ENCODE measurements around the gene DNAH12. TPM values are rescaled to one million over a fixed set of nuclear protein-coding genes. Genes with fewer than 3 reads are reported as not detected.

The DNAH12 gene
- total and polyA plus RNA-seq, 10 of the 15 experiments (the other 5 are each of a cell fraction or from before 2014, with no cell fraction given): under 0.01 to 0.35 (median 0.08) TPM

DNA sequence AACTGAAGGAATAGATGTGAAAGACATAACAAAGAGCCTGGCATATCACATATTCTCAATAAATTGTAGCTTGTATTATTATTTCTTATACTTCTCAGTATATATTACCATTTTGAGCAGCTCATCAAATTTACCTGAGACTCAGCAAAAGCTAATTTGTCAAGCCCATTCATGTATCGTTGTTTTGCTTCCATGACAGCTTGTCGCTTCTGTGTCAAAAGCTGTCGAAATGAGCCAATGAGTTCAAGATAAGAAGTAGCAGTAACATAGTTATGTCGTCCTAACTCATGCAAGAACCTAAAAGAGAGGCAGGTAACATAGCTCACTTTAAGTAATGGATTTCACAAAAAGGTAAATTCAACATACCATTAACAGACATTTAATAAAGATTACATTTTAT lies 157.8 kb downstream of the DNAH12 start:
- CTCF ChIA-PET: interaction anchor here (0.7 to 3.0 kb wide), 2 partner anchors 12 to 121 kb away, joined by 3 to 18 read pairs; no protein-coding TSS in a partner anchor
- SMC1A ChIA-PET (ENCODE audit: uncharacterized antibody, unreplicated experiment): interaction anchor here (1.0 to 2.2 kb wide), 5 partner anchors 9 to 482 kb away, joined by 3 to 8 read pairs (median 4); no protein-coding TSS in a partner anchor

More for the DNA sequence above, 157.8 kb downstream of the DNAH12 start:
- BruUV-seq (replicated peaks): no TSS peak
- H3K27ac ChIP-seq (ENCODE audit: control insufficient read depth, insufficient read depth): no peak overlapping the region
- POLR2A ChIA-PET: interaction anchor here (0.5 kb wide), 2 partner anchors 174 to 1553 kb away, joined by 4 to 5 read pairs; no protein-coding TSS in a partner anchor
- no peaks in the 10 kb centered on the region for H3K4me1 ChIP-seq (ENCODE audit: control insufficient read depth, insufficient read depth, low read length)
- H3K9me3 ChIP-seq (replicated peaks; ENCODE audit: control insufficient read depth, insufficient read depth, low read length): no peaks in the 10 kb centered on the region
- H2AFZ ChIP-seq (ENCODE audit: control insufficient read depth, low read depth, low read length): no peak overlapping the region
- no peak for FAIRE-seq
- H3K36me3 ChIP-seq (ENCODE audit: control insufficient read depth in 2 of 2, insufficient read depth in 2 of 2, low read length in 1 of 2): no peaks in the 10 kb centered on the region
- H3K79me2 ChIP-seq (ENCODE audit: control insufficient read depth, insufficient read depth, low read length): no peaks in the 10 kb centered on the region
- no peak overlapping the region for H3K9ac ChIP-seq (ENCODE audit: control insufficient read depth, insufficient read depth, low read length)
- RAD21 ChIA-PET (ENCODE audit: unreplicated experiment): interaction anchor here (1.4 to 1.9 kb wide), 2 partner anchors 11 to 13 kb away, joined by 3 to 5 read pairs; no protein-coding TSS in a partner anchor
- H3K27me3 ChIP-seq (replicated peaks in 1 of 2; ENCODE audit: control insufficient read depth in 2 of 2, insufficient read depth in 2 of 2, low read length in 1 of 2): no peaks in the 10 kb centered on the region
- ATAC-seq: no peak
- intact Hi-C loops (cut with micrococcal nuclease; ENCODE audit: unreplicated experiment) (no loop called here), in situ Hi-C loops (cut with MboI) (no loop called here)
- DNase-seq (ENCODE audit: low read depth, low spot score): no peak
- H4K20me1 ChIP-seq (ENCODE audit: control insufficient read depth, insufficient read depth): no peaks in the 10 kb centered on the region
- no peak overlapping the region for H3K4me2 ChIP-seq (ENCODE audit: control insufficient read depth, insufficient read depth)
- TF ChIP-seq ZSCAN29 (IDR thresholded peaks at IDR 0.05): no peak
- TF ChIP-seq, protein P1, sequence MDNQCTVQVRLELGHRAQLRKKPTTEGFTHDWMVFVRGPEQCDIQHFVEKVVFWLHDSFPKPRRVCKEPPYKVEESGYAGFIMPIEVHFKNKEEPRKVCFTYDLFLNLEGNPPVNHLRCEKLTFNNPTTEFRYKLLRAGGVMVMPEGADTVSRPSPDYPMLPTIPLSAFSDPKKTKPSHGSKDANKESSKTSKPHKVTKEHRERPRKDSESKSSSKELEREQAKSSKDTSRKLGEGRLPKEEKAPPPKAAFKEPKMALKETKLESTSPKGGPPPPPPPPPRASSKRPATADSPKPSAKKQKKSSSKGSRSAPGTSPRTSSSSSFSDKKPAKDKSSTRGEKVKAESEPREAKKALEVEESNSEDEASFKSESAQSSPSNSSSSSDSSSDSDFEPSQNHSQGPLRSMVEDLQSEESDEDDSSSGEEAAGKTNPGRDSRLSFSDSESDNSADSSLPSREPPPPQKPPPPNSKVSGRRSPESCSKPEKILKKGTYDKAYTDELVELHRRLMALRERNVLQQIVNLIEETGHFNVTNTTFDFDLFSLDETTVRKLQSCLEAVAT (IDR thresholded peaks at IDR 0.05): no peak
- no peak for TF ChIP-seq TAF1 (IDR thresholded peaks at IDR 0.05; ENCODE audit: borderline replicate concordance, low read depth, low read length)
- no peak for TF ChIP-seq MTA2 (IDR thresholded peaks at IDR 0.05; ENCODE audit: low read depth)
- no peak for TF ChIP-seq ETV6 (conservative IDR thresholded peaks at IDR 0.05 in 1 of 2, IDR thresholded peaks at IDR 0.05 in 1 of 2; ENCODE audit: borderline replicate concordance in 1 of 2, low read depth in 1 of 2)
- no peak for TF ChIP-seq ASH2L (IDR thresholded peaks at IDR 0.05; ENCODE audit: borderline replicate concordance, low read depth)
- no peak for TF ChIP-seq KDM1A (IDR thresholded peaks at IDR 0.05; ENCODE audit: borderline replicate concordance)
- no peak for TF ChIP-seq SREBF1 (IDR thresholded peaks at IDR 0.05; ENCODE audit: low read length)
- no peak for TF ChIP-seq SMARCA5 (IDR thresholded peaks at IDR 0.05)
- no peak for TF ChIP-seq E2F4 (IDR thresholded peaks at IDR 0.05; ENCODE audit: low read depth, low read length)
- TF ChIP-seq SUPT20H (IDR thresholded peaks at IDR 0.05; ENCODE audit: borderline replicate concordance, control insufficient read depth, low read depth, low read length): no peak
- no peak for TF ChIP-seq ESRRA (IDR thresholded peaks at IDR 0.05; ENCODE audit: low read length)
- TF ChIP-seq ATF2 (IDR thresholded peaks at IDR 0.05; ENCODE audit: low read length): no peak
- no peak for TF ChIP-seq ZNF592 (IDR thresholded peaks at IDR 0.05)
- TF ChIP-seq ZNF24 (IDR thresholded peaks at IDR 0.05): no peak
- WGBS (ENCODE audit: insufficient coverage, insufficient replicate concordance, low lambda C conversion rate, missing lambda C conversion rate): 84% methylated on average over 4 of the region's 4 CpGs
- no peak overlapping the region for H3K4me3 ChIP-seq
